Urothelium cell line (cell line): ENCODE results near the gene USH2A.

Experiments
- DNase-seq: peaks from one replicate; pipeline ENCODE4 v3.0.0; 2011; ENCODE audit warnings: low spot score, mixed read lengths
- FAIRE-seq: peaks from 2 replicates; lab custom pipeline; 2011; peaks lifted over from hg19 to GRCh38; lab: Jason Lieb, UNC

Gene USH2A

DNA sequence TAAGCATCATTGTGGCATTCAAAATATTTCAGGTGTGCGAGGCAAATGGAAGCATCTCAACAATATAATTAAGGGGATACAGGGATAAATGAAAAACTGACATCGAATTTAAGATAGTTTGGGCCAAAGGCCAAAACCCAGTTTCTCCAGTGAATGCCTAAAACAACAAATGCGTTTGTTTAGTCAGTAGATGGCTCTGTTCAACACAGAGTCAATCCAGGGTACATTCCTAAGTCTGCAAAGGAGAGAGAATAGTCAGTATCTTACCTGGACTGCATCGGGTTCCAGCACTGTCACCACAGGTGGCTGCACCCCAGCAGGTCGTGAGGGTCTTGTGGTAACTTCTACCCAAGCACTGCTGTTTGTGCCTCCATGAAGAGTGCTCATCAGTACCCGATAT lies 535.1 kb downstream of the USH2A start:
- peak; percentile 29 for DNase-seq
- no peak for FAIRE-seq

DNA sequence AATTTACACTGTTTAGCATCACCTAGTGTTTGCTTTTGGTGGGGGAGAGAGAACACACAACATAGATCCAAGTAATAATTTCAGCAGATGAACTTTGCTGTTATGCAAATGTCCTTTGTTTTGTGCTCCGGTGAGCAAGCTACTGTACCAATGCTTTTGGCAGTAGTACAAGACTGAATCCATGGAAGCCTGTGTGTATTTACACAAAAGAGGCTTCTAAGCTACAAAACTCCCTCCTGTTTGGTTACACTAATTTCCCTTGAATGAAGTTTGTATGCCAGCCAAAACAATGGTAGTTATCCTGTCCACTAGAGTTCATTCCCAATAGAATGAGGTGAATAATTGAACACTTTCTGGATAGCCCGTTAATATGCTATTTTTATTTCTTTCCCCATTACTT lies 535.6 kb downstream of the USH2A start:
- DNase-seq, result no peak
- FAIRE-seq, result no peak

DNA sequence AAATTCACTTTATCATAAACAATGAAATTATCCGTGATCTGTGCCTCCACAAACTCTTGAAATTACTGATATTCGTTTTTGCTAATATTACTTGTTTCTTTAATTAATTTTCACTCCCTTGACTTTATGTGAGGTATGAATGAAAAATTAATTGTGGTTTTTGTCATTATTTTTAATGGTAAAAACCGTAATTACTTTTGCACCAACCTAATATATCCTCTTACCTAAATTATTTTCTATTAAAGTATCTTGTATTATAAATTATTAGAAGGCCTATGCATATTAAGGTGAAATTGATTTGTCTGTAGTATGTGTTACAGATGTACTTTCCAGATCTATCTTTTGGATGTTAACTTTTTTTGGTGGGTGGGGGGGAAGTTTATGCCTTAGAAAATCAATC lies 540.2 kb downstream of the USH2A start:
- DNase-seq (no peak), FAIRE-seq (no peak)

DNA sequence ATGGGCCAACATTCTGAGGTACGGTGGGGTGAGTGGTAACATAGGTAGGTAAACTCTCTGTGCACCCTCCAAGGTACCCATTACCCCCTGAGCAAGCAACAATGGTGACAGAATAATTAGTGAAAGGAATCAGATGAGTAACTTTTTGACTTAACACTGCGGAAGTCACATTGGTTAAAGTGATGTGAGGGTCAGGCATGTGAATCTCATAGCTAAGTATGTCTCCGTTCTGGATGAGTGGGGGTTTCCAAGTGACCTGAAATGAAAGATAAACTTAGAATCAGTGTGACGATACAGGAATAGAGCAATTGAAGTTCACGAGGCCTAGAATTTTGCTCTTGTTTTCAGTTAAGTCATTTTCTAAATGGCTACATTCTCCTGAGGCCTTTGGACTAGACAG lies 544.4 kb downstream of the USH2A start:
- DNase-seq (no peak), FAIRE-seq (no peak)

DNA sequence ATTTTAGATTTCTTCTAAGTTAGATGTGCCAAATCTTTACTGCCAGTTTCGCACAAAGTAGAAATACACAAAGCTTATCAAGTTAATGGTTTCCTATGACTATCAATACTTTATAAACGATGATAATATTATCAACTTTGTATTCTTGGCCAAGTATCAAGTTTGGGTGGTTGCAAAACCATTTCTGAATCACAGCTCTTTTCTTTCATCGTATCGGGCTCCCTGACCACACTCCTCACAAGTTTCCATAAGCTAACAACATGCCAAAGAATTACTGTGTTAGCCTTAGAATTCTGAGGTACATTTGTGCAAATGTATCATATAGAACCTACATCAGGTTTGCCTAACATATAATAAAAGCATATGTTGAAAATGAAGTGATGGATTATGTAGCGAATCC lies 545.1 kb downstream of the USH2A start:
- DNase-seq (no peak), FAIRE-seq (no peak)

DNA sequence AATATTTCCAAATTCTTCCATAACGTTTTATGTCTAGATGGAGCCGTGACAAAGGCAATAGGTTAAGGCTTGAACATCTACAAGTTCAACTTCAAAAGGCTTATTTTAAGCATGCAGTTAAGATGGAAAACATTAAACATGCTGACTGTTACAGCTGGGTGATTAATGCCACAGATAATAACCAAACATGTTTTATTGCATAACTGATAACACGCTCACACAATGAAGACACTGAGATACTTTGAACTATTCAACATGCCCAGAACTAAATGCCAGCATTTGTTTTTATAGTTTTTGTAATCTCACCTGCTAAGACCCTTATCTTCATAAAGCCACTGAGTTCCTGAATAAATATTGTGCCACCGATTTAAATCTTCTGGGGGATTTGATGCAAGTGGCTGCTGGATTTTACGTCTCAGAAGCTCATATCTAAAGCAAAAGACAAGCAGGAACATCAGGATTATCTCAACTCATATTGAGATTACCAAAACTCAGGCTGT lies 545.7 kb downstream of the USH2A start:
- no peak for FAIRE-seq
- DNase-seq, result no peak

DNA sequence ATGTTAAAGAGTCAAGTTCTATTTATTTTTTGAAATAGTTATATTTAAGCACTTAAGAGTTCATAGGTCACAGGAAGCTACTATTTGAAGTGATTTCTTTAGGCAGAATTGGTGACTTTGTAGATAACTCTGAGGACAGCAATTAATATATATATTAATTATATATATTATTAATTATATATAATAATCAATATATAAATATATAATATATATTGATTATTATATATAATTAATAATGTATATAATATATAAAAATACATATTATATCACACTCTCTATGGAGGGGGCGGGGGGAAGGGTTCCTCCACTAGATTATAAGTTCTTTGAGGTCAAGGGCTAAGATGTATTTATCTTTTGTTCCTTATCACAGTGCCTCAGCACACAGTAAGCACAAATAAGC lies 547.5 kb downstream of the USH2A start:
- DNase-seq (no peak), FAIRE-seq (no peak)

DNA sequence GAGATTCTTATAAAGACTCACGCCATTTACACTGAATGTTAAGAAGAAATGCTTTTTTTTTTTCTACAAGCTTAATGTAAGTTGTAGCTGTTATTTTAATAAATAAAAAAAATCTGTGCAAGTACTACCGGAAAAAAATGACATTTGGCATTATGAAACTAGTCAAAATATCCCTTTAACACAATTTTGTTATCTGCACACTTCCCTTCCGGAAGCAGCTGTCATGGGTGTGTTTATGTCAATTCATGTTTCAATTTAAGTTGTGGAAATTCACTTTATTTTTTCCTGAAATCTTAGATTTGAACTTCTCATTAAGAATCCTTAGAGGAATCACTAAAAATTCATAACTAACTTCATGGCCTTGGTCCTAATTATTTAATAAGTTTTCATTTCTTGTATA lies 548.0 kb downstream of the USH2A start:
- FAIRE-seq, result no peak
- no peak for DNase-seq

DNA sequence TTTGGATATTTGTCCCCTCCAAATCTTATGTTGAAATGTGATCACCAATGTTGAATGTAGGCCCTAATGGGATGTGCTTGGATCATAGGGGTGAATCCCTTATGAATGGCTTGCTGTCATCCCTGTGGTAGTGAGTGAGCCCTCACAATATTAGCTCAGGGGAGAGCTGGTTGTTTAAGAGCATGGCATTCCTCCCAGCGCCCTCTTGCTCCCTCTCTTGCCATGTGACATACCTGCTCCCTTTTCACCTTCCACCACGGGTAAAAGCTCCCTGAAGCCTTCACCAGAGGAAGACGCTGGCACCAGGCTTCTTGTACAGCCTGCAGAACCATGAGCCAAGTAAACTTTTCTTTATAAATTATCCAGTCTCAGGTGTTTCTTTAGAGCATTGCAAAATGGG lies 550.6 kb downstream of the USH2A start:
- FAIRE-seq, result no peak
- DNase-seq, result no peak

DNA sequence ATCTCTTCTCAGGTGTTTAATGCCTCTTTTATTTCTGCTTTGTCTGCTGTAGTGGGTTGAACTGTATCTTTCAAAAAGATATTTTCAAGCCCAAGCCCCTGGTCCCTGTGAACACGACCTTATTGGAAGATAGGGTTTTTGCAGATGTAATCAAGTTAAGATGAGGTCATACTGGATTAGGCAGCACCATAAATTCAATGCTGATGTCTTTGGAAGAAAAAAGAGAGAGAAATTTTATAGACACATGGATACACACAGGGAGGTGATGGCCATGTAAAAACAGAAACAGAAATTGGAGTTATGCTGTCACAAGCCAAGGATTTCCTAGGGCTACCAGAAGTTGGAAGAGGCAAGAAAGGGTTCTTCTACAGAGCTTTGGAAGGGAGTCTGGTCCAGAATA lies 554.7 kb downstream of the USH2A start:
- FAIRE-seq, result no peak
- no peak for DNase-seq

DNA sequence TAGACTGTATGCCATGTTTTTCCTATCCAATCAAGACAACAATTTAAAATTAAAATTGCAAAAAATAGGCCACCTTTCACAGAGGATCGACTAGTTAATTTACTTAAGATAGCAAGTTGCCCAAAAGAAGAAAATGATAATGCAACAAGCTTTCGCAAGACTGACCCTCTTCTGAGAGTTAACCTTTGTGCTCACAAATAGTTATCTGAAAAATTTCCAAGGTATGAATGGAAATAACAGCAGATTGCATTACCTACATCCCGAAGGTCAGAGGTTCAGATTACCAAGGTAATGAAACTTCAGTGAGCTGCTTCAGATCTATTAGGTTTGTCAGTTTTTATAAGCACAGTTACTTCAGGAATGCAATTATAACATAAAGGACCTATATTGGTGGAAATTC lies 558.2 kb downstream of the USH2A start:
- DNase-seq, result no peak
- FAIRE-seq, result no peak

DNA sequence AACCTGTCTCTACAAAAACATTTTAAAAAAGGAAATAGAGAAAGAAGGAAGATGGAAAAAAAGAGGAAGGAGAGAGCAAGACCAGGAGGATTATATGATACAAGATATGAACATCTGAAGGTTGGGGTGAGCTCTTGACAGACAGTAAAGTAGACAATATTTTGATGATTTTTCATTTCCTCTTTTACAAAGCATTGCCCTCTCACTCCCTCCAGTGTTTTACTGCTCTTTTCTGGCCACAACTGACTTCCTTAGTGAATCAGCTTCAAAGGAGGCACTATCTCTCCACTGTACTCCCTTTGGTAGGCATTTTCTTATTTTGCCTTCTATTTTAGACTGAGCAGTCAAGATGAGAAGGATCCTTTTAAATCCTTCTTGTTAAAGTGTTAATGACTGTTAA lies 559.5 kb downstream of the USH2A start:
- no peak for FAIRE-seq
- DNase-seq, result no peak

DNA sequence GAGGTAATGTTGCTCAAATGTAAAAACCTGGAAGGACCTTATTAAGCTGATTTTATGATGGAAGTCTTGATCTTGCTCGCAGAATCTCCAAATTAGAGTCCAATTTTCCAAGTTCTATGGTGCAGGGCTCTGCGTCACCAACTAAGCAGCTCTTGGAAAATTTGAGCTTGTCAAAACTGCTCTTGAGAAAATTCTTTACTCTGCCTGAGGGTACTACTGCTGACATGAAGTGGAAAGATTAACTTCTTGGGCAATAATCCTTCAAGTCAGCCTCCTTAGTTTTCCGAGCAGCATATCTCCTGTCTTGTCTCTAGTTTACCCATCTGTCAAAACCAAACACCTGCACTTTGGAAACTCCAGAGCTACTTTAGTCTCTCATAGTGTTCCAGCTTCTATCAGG lies 562.4 kb downstream of the USH2A start:
- FAIRE-seq, result no peak

DNA sequence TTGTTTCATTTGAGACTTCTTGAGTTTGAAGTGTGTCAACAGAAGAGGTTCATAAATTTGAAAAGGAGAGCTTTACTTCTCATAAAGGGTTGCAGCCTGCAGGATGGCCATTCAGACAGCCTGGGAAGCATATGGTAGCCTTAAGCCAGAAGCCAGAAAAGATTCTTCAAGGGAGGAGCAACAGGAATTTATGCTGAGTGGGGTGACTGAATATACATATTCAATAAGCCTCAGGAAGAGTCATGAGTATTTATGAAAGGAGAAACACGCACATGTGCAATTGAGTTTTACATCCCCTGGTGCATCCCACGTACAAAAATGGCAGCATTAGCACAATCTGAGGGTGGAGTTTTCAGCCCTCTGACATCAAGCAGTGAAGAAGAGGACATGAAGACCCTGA lies 565.9 kb downstream of the USH2A start:
- no peak for FAIRE-seq

More for the DNA sequence above, 562.4 kb downstream of the USH2A start:
- DNase-seq, result no peak

DNA sequence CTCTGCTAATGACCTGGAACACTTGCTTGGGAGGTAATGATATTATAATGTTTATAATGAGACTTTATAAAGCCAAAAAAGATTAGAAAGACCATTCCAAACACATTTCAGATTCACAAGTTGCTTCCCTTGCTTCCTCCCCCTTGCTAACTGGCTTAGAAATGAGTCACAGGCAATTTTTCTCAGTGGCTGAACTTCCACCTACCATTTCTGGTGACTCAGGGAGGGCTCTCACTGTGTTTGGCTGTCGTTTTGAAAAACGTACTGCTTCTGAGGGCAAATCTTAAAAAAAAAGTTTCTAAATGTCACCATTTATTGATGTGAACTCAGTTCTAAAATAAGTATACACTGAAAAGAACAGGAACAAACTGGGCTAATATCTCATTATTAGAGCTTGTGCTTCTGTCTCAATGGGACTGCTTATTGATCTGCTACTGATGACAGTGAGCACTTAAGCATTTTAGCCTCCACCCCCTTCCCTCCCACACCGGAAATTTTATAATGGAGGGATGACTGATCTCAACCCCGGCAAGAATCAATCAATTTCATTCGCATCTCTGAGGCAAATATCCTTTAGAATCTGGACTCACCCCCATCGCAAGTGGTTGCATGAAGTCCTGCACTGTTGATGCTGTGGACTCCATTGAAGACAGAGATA lies 577.9 kb downstream of the USH2A start:
- FAIRE-seq, result no peak
- peak; percentile 57 for DNase-seq

More for the DNA sequence above, 565.9 kb downstream of the USH2A start:
- no peak for DNase-seq

DNA sequence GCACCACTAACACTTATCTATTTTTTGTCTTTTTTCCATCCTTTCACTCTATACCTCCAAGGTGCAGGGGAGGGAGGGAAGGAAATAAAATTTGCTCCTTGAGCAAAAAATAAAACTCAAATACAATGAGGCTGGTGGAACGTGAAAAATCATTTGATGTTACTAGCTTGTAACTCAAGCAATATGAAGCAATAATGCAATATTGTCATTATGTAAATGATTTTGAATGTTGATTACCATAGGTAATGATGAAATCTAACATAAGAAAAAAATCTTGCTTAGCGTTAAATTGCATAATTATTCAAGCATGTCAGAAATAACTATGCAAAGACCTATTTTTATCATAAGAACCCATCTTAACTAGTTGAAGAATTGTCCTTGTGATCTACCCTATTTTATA lies 578.5 kb downstream of the USH2A start:
- DNase-seq, result no peak

DNA sequence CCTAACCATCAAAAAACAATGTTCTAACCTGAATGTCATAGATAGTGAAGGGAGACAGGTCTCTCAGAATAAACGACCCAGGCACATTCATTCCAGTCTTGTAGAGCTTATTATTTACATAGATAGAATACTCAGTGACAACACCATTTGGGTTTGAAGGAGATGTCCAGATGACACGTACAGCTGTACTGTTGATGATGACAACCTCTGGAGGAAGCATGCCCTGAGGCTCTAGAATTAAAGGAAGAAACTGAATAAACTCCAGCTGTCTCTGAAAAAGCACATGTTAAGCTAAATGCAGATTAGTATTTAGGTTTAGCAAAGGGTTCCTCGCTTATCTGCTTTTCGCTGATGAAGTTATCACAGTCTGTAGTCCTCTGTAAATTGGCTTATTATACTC lies 579.0 kb downstream of the USH2A start:
- DNase-seq (no peak), FAIRE-seq (no peak)

More for the DNA sequence above, 578.5 kb downstream of the USH2A start:
- FAIRE-seq, result no peak

DNA sequence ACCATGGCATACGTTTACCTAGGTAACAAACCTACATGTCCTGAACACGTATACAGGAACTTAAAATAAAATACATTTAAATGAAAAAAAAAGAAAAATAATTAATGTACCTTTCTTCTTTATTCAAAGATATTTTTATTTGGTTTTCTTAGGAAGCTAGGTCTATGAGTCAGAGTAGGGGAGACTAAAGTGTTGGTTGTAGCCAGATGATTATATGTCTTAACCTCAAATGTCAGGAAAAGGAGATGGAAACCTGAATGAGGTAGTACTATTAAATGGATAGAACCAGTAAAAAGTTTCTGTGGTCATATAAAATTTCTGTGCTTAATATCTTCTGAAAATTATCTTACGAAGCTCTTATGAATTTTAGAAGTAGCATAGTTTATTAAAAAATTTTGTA lies 580.3 kb downstream of the USH2A start:
- FAIRE-seq, result no peak
- no peak for DNase-seq

DNA sequence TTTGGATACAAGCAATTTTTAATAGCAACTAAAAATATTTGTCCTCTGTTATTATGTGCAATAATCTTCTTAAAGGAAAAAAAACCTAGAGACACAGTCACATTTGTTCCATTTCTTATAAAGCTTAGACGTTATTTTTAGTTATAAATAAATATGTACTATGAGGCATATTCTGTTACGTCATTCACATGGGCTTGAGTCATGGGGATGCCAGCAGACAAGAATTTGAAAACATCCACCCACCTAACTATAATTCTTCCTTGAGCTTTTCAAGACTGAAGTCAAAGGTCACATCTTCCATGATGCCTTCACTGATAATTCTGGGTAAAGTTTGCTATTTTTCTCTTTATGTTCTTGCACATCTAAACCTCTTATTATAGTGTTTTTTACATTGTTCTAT lies 587.3 kb downstream of the USH2A start:
- DNase-seq (no peak), FAIRE-seq (no peak)

DNA sequence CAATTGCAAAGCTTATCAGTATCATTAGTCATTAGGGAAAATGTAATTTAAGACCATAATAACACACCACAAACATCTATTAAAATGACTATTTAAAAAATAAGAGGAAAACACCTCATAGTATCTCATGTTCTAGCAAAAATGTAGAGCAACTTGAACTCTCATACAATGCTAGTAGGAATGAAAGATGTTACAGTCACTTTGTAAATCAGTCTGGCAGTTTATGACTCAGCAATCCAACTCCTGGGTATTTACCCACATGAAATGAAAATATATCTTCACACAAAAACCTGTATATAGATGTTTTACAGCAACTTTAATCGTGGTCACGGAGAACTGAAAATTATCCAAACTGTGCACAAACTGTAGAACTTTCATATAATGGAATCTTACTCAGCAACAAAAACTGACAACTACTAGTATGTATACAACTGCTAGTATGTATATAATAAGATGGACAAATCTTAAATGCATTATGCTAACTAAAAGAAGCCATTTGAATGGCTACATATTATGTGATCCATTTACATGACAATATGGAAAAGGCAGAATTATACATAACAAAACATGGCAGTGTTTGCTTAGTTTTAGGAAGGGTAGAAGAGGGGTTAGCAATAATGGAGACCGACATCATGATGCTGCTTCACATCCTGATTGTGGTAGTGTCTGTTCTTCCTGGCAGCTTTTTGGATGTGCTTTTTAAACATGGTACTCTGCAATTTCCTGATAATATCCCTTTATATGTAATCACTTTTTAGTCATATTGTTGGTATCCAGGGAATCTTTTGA lies 589.1 kb downstream of the USH2A start:
- DNase-seq, result no peak
- no peak for FAIRE-seq

DNA sequence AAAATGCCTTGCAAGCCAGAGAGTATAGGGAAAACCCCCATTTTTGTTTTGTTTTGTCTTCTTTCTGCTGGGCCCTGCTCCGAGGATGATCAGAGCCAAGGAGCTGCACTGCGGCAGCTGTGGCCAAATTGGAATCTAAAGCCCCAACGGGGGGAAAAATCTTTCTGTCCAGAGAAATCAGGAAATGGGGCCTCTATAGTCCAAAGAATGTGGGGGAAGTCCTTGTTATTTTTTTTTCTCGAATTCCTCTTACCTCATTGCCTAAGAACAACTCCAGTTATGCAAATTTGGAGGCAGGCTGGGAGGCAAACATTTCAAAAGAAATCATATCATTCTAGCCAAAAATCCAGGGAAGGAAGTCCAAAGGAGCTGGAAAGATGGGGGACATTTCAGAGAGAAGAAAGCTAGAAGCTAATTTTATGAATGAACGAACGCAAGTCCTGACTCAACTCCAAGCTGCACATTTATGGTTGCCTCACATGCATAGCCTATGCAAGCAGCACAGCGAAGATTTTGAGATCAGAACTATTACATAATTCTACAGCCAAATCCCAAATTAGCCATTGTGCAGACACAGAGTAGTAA lies 592.9 kb downstream of the USH2A start:
- FAIRE-seq (no peak), DNase-seq (no peak)

DNA sequence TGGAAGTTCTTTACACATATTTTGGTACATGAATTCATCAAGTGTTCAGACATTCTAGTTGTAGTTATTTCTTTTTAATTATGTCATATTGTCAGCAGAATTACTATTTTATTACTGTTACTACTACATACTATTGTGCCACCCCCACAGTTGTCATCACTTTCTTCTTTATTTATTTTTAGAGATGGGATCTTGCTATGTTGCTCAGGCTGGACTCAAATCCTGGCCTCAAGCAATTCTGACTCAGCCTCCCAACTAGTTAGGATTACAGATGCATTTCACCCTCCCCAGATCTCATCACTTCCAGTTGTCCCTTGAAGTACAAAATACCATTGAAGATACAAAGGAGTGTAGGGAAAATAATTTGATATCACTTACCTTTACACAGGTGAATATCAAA lies 598.2 kb downstream of the USH2A start:
- FAIRE-seq, result no peak
- no peak for DNase-seq
